ENCODE data around the gene GRAP2.

GRCh38 chr22:39925909-39926679 is 25.2 kb downstream of the GRAP2 start:
- TF ChIP-seq POLR2AphosphoS5 (IDR thresholded peaks at IDR 0.05; ENCODE audit: low read depth, low read length) (no peak), SIN3A (IDR thresholded peaks at IDR 0.05; ENCODE audit: borderline replicate concordance, insufficient read depth, low read length) (no peak), FOXP2 (optimal IDR thresholded peaks at IDR 0.05; ENCODE audit: borderline replicate concordance, extremely low read depth, extremely low read length, insufficient read depth) (no peak), TAF1 (IDR thresholded peaks at IDR 0.05; ENCODE audit: borderline replicate concordance, insufficient read depth, low read length) (no peak), REST (IDR thresholded peaks at IDR 0.05; ENCODE audit: insufficient read depth in 1 of 2, low read depth in 2 of 2, low read length in 2 of 2) (no peak)
